GOT3 (cell line): ENCODE data around the gene STEAP1B.
"Not testable (repeated sequence)": the region's sequence is repeated elsewhere in the genome, so short reads cannot be mapped to it uniquely, and the experiment has no call there.

Experiments
- DNase-seq: peaks from one replicate; lab custom pipeline; 2025; ENCODE audit warnings: mixed read lengths; lab: John Stamatoyannopoulos, UW

The STEAP1B gene

GRCh38 chr7:22499888-22500689 is at the start of gene STEAP1B:
TSS of gene STEAP1B (minus strand) at chr7:22500188. CDS start at chr7:22494855, 5,333 bp downstream.
- DNase-seq, result peak; percentile 84

- DNase-seq, result no peak
Observed at GRCh38 chr7:22549051-22549450, 49.1 kb upstream of the STEAP1B start.

GRCh38 chr7:22548313-22548712 is 48.3 kb upstream of the STEAP1B start:
- no peak for DNase-seq

GRCh38 chr7:22546769-22547168 is 46.8 kb upstream of the STEAP1B start:
- no peak for DNase-seq

DNA sequence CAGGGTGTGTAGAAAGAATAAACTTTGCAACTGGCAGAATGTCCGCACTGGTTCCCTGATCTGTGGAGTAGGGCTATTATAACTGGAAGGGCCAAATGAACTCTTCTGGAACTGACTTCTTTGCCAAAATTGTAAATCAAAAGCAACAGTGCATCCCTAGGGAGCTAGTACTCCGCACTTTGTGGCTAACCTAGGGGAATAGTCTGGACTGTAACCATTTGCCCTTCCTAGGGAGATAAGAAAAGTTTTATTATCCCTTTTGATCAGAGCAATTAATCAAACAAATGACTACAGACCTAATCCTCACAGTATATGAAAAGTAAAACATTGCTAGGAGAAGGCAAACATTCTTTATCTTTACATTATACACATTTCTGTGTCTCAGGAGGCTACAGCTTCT is 45.5 kb upstream of the STEAP1B start:
- no peak for DNase-seq

- DNase-seq, result no peak
Observed at GRCh38 chr7:22544245-22544644, 44.3 kb upstream of the STEAP1B start.

GRCh38 chr7:22543169-22543568 is 43.2 kb upstream of the STEAP1B start:
- DNase-seq, result no peak

GRCh38 chr7:22542669-22543068 is 42.7 kb upstream of the STEAP1B start:
- no peak for DNase-seq

- no peak for DNase-seq
Observed at GRCh38 chr7:22542254-22542653, 42.3 kb upstream of the STEAP1B start.

GRCh38 chr7:22541789-22542188 is 41.8 kb upstream of the STEAP1B start:
- no peak for DNase-seq

DNA sequence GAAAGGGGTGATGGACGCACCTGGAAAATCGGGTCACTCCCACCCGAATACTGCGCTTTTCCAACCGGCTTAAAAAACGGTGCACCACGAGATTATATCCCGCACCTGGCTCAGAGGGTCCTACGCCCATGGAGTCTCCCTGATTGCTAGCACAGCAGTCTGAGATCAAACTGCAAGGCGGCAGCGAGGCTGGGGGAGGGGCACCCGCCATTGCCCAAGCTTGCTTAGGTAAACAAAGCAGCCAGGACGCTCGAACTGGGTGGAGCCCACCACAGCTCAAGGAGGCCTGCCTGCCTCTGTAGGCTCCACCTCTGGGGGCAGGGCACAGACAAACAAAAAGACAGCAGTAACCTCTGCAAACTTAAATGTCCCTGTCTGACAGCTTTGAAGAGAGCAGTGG is 28.5 kb upstream of the STEAP1B start:
- not testable (repeated sequence) for DNase-seq

GRCh38 chr7:22524353-22524947 is 24.5 kb upstream of the STEAP1B start:
- DNase-seq, result not testable (repeated sequence)

GRCh38 chr7:22523478-22524352 is 23.7 kb upstream of the STEAP1B start:
- DNase-seq, result peak; percentile 7

- not testable (repeated sequence) for DNase-seq
Observed at GRCh38 chr7:22519560-22519959, 19.6 kb upstream of the STEAP1B start.

DNA sequence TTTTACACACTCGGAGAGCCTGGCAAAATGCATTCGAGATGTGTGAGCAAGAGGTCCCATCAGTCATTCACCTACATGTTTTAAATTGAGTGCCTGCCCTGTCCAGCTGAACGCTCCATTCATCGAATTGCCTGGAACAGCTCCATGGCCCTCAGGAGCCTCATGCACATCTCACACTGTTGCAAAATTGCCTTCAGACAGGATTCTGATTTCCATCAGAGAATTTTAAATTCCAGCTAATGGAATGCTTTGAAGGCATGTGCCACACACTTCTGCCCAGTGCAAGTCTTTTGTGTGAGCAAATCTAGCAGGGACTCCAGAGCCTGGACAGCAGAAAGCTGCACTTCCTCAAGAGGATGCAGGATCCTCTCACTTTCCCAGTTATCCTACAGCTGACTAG is 17.0 kb upstream of the STEAP1B start:
- not testable (repeated sequence) for DNase-seq

- not testable (repeated sequence) for DNase-seq
Observed at GRCh38 chr7:22514963-22515362, 15.0 kb upstream of the STEAP1B start.

- not testable (repeated sequence) for DNase-seq
Observed at GRCh38 chr7:22507320-22507719, 7.3 kb upstream of the STEAP1B start.

- DNase-seq, result not testable (repeated sequence)
Observed at GRCh38 chr7:22506316-22507020, 6.5 kb upstream of the STEAP1B start.

DNA sequence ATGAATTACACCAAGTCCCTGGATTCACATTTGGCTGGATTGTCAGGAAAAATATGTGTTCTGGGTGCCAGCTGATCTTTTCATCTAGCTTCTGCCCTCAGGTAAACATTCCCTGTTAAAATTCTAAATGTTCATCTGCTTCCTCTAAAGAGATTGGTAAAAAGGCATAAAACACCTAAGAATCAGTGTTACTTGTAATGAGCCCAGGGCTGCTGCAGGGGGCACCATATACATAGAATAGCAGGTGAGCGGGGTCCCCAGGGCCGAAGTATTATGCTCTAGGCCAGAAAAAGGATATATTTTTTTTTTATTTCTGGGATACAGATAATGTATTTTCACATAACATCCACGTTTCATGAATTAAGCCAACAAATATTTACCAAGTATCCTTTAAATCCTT is 4.5 kb upstream of the STEAP1B start:
- DNase-seq, result not testable (repeated sequence)

DNA sequence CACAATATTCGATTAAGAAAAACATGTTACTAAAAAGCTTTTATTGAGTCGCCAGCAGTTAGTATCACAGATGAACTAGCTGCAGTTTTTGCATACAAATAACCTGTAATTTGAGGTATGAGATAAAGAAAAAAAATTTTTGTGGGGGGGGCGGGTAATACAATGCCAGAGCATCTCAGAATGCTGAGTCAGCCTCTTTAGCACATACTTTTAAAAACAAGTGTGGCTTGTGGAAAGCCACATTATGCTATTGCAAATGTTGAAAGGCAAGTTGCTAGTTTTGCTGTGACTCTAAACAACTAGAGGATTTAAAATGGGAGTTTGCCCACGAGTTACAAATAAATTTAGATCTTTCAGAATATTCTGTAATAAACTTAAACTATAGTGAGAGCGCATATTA is 2.1 kb upstream of the STEAP1B start:
- DNase-seq, result not testable (repeated sequence)

DNA sequence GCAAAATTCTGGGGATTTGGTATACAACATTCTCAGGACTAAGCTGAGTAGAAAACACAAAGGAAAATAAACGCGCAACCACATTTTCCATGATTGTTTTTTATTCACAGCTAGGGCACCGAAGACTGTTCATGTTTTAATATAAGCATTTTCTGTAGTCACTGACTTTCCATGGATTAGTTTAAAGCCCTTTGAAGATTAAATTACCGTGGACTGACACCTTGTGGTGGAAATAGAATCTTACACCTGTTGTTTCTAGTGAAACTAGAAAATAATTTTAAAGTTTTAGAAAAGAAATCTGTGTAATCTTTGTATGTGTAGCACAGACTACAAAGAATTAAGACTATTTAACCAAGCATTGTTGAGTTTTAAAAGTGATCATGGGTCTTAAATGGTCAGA is 1.3 kb upstream of the STEAP1B start:
- not testable (repeated sequence) for DNase-seq

DNA sequence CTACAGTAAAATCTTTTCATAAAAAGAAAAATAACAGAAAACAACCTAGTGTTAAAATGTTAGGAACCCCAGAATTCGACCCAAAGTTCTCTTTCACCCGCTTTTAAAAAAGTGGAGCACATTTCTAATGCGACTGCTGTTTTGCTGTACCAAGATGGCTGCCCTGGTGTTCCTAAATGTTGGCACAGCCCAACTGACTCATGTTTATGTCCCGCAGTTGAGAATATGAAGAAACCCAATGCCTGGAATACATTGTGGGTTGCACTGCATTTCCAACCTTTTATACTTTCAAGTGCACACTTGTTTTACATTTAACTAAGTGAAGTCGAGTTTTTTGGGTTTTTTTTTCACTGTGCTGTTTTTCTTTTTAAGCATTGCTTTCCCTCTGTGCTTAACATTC is 944 bp downstream of the STEAP1B start:
- DNase-seq, result no peak
